Upper lobe of right lung (tissue), 1 donor: Measurements from ENCODE around the gene CHAMP1. TPM values are rescaled to one million over a fixed set of nuclear protein-coding genes. Genes with fewer than 3 reads are reported as not detected.

ENCODE experiments used
- ATAC-seq: fragments of 200-7000 bp; cut with Tn5 transposase; one replicate; pipeline ENCODE4 v1.9.1; 2020; ENCODE audit warnings: mild to moderate bottlenecking, moderate library complexity
- DNase-seq: peaks from one replicate; pipeline ENCODE4 v3.0.0-alpha.2; 2020
- H3K27ac ChIP-seq: fragments of 200-600 bp; one replicate; pipeline ENCODE4 v1.8.0; 2022
- H3K27me3 ChIP-seq: fragments of 200-600 bp; one replicate; pipeline ENCODE4 v1.8.0; 2022; ENCODE audit warnings: mild to moderate bottlenecking
- H3K36me3 ChIP-seq: fragments of 200-600 bp; one replicate; pipeline ENCODE4 v1.8.0; 2022
- H3K4me1 ChIP-seq: fragments of 200-600 bp; one replicate; pipeline ENCODE4 v1.8.0; 2022
- H3K4me3 ChIP-seq: fragments of 200-600 bp; one replicate; pipeline ENCODE4 v1.8.0; 2022; ENCODE audit warnings: mild to moderate bottlenecking
- H3K9me3 ChIP-seq: fragments of 200-600 bp; one replicate; pipeline ENCODE4 v1.8.0; 2022
- CTCF ChIP-seq: fragments of 200-600 bp; IDR thresholded peaks from one replicate; pipeline ENCODE4 v1.8.0; 2022; ENCODE audit warnings: antibody characterized with exemption
- intact Hi-C: fragments of 100-400 bp; cut with DNase I; formaldehyde crosslinking; loops from one replicate; pipeline ENCODE4 v1.11.0; 2022
- long read RNA-seq: library from polyadenylated mRNA; unstranded; transcript quantifications from one replicate; pipeline ENCODE4 v2.0.0, GENCODE V29; 2021
- total RNA-seq: library from RNA; stranded (reverse); fragmentation: NEBNext Ultra II Directional; extraction: Animal tissue kit (Norgen Biotek cat#: 25700); gene quantifications from one replicate; pipeline ENCODE4 v1.2.1, GENCODE V29; 2021
- donor health status: DM: no; HTN: yes; CAD: no; lungs with severe emphysema.

CHAMP1 gene
- 17.8 TPM for total RNA-seq
- long read RNA-seq, partial matches to known transcripts, result 1 of 7 reads
- long read RNA-seq, other reads (novel, unspliced or antisense), result 1 of 7 reads

GRCh38 chr13:114314074-114314912 lies at the start of gene CHAMP1:
Gene CHAMP1, plus strand, starts transcription at chr13:114314503. Its CDS starts 9,340 bp downstream, at chr13:114323843.
- Histone ChIP-seq H3K4me1 (peaks cover 27% of the 10 kb centered on the region), H3K9me3 (no peaks in the 10 kb centered on the region), H3K36me3 (no peaks in the 10 kb centered on the region), H3K27ac (peak within 1 kb of the TSS; percentile 93), H3K27me3 (no peaks in the 10 kb centered on the region), H3K4me3 (peak within 1 kb of the TSS; percentile 77)
- ATAC-seq (peak; percentile 98), DNase-seq (peak; percentile 99)
- TF ChIP-seq CTCF, result no peak
- intact Hi-C loops, result no loop called here

GRCh38 chr13:114264886-114265611 lies 49.3 kb upstream of the CHAMP1 start:
- H3K9me3 ChIP-seq, result no peaks in the 10 kb centered on the region
- H3K36me3 ChIP-seq, result peaks cover 98% of the 10 kb centered on the region
- no peak for TF ChIP-seq CTCF
- no peak overlapping the region for H3K27ac ChIP-seq
- H3K4me1 ChIP-seq, result no peaks in the 10 kb centered on the region
- H3K4me3 ChIP-seq, result no peak overlapping the region
- DNase-seq (no peak), ATAC-seq (no peak)
- intact Hi-C loops, result no loop called here
- H3K27me3 ChIP-seq, result no peaks in the 10 kb centered on the region

- no peak for TF ChIP-seq CTCF
- intact Hi-C loops, result no loop called here
Measured at GRCh38 chr13:114266241-114266640, 48.1 kb upstream of the CHAMP1 start.

GRCh38 chr13:114268344-114269280 lies 45.7 kb upstream of the CHAMP1 start:
- Histone ChIP-seq H3K27me3 (no peaks in the 10 kb centered on the region), H3K27ac (peak overlapping the region; percentile 11), H3K4me3 (no peak overlapping the region), H3K36me3 (peaks cover 89% of the 10 kb centered on the region), H3K4me1 (no peaks in the 10 kb centered on the region), H3K9me3 (no peaks in the 10 kb centered on the region)
- ATAC-seq (peak; percentile 20), DNase-seq (no peak)
- no peak for TF ChIP-seq CTCF
- intact Hi-C loops, result no loop called here

More at GRCh38 chr13:114266241-114266640, 48.1 kb upstream of the CHAMP1 start:
- no peak for DNase-seq
- H3K9me3 ChIP-seq, result no peaks in the 10 kb centered on the region
- no peak overlapping the region for H3K27ac ChIP-seq
- no peak overlapping the region for H3K4me3 ChIP-seq
- H3K36me3 ChIP-seq, result peaks cover 92% of the 10 kb centered on the region
- no peaks in the 10 kb centered on the region for H3K4me1 ChIP-seq
- H3K27me3 ChIP-seq, result no peaks in the 10 kb centered on the region
- ATAC-seq, result no peak

- TF ChIP-seq CTCF, result no peak
- ATAC-seq (no peak), DNase-seq (no peak)
Measured at GRCh38 chr13:114269281-114269770, 45.0 kb upstream of the CHAMP1 start.

More at GRCh38 chr13:114269281-114269770, 45.0 kb upstream of the CHAMP1 start:
- Histone ChIP-seq H3K4me1 (no peaks in the 10 kb centered on the region), H3K27me3 (no peaks in the 10 kb centered on the region), H3K27ac (no peak overlapping the region), H3K4me3 (no peak overlapping the region), H3K9me3 (no peaks in the 10 kb centered on the region), H3K36me3 (peaks cover 88% of the 10 kb centered on the region)
- intact Hi-C loops, result no loop called here
